ENCODE results near the gene TRIO.

Gene TRIO

DNA sequence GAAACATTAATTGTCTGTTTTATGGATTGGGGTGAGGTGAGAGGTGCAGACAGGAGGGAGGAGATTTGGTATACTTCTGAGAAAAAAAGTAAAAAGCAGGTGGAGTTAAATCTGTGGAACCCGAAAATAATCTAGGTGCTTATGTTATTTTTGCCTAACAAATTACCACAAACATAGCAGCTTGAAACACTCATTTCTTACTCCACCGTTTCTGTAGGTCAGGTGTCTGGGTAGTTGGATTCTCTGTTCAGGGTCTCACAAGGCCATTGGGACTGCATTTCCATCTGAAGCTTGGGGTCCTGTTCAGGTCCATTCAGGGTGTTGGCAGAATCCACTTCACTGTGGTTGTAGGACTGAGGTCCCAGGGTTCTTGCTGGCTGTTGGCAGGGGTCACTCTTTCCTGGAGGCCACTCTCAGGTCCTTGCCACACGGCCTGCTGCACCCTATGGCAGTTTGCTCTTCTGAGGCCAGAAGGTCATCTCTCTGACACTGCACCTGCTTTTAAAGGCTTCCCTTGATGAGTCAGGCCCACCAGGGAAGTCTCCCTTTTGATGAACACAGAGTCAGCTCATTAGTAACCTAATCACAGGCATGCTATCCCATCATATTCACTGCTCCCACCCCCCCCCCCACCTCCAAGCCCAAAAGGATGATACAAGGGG lies 82.2 kb downstream of the TRIO start:
- no peaks in the 10 kb centered on the region for H3K9me3 Mint-ChIP-seq
- H3K4me1 Mint-ChIP-seq (ENCODE audit: low read depth): peaks cover 12% of the 10 kb centered on the region
- no peak overlapping the region for H3K4me3 Mint-ChIP-seq
- H3K27me3 Mint-ChIP-seq (ENCODE audit: low read depth): peaks cover 13% of the 10 kb centered on the region
- H3K27ac Mint-ChIP-seq: no peak overlapping the region
- DNase-seq (ENCODE audit: low spot score): no peak
- no peaks in the 10 kb centered on the region for H3K36me3 Mint-ChIP-seq (ENCODE audit: low read depth)

DNA sequence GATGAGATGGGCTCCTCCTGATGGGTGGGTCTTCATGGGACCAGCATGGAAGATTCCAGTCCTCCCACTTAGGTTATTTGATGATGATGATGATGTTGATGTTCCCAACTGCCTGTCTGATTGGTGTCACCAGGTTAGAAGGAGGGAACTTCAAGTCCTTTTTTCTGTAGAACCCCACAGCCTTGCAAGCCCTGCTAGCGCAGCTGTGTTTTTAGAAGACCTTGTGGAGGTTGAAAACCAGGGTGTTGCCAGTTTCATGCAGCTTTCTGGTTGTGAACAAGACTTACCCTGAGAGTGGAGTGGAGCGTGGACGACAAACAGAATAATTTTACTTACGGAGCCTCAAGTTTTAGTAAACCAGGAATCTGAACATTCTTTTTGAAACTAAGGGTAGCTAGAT lies 83.0 kb downstream of the TRIO start:
- Mint-ChIP-seq H3K27ac (no peak overlapping the region), H3K36me3 (ENCODE audit: low read depth) (no peaks in the 10 kb centered on the region), H3K4me3 (no peak overlapping the region), H3K27me3 (ENCODE audit: low read depth) (peaks cover 13% of the 10 kb centered on the region), H3K4me1 (ENCODE audit: low read depth) (peaks cover 12% of the 10 kb centered on the region), H3K9me3 (no peaks in the 10 kb centered on the region)
- no peak for DNase-seq (ENCODE audit: low spot score)

DNA sequence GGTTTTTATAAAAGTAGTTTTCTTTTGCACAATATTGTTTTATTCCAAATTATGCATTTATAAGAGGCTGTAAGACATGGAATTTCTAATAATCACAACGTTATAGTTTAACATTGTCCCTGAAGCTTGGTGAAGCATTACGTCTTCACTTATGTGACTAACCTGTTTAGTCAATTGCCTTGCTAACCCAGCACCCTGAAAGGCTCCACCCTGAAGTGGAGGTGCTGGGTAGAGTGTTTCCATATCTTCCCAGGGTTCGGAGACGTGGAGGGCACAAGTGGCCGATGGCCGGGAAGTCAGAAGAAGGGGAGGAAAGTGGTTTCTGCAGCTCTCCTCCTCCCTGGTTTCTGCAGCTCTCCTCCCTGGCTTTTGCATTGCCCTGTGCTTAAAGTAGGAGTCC lies 83.4 kb downstream of the TRIO start:
- H3K4me3 Mint-ChIP-seq: no peak overlapping the region
- no peaks in the 10 kb centered on the region for H3K36me3 Mint-ChIP-seq (ENCODE audit: low read depth)
- no peak overlapping the region for H3K27ac Mint-ChIP-seq
- no peaks in the 10 kb centered on the region for H3K9me3 Mint-ChIP-seq
- H3K4me1 Mint-ChIP-seq (ENCODE audit: low read depth): peaks cover 12% of the 10 kb centered on the region
- DNase-seq (ENCODE audit: low spot score): no peak
- peaks cover 12% of the 10 kb centered on the region for H3K27me3 Mint-ChIP-seq (ENCODE audit: low read depth)

DNA sequence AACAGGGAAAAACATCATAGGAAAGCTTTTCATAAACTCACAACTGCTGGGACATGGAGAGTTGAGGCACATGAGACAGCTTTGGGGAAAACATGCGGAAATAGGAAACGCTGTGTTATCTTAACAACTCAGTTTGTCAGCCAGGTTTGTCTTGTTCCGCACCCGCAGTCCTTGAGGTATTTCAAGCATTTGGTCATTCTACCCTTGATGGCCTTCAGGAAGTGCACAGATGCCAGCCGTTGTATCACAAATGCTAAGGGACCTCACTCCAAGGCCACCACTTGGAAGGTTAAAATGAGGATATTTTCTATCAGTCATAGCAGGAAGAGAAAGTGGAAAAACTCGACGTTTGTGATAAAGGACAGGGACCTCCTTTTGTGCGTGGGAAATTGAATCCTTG lies 83.8 kb downstream of the TRIO start:
- peaks cover 12% of the 10 kb centered on the region for H3K27me3 Mint-ChIP-seq (ENCODE audit: low read depth)
- no peaks in the 10 kb centered on the region for H3K9me3 Mint-ChIP-seq
- H3K36me3 Mint-ChIP-seq (ENCODE audit: low read depth): no peaks in the 10 kb centered on the region
- DNase-seq (ENCODE audit: low spot score): no peak
- no peak overlapping the region for H3K27ac Mint-ChIP-seq
- no peak overlapping the region for H3K4me3 Mint-ChIP-seq
- H3K4me1 Mint-ChIP-seq (ENCODE audit: low read depth): peaks cover 10% of the 10 kb centered on the region

DNA sequence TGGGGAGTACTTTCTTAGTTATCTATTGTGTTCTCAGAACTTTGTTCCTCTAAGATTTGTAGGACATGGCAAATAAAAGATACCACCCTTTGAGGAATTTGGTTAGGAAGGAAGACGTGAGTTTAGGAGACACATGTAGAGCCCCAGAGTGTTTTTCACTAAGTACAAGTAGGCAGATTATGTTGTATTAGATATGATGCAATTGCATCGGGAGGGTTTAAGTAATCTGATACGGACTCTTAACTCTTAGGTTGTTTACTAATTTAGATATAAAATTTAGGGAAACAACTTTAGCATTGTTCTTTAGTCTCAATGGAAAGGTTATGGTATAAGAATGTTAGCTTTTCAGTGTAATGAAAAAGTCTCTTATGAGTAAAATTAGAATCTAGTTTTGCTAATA lies 84.4 kb downstream of the TRIO start:
- peaks cover 10% of the 10 kb centered on the region for H3K4me1 Mint-ChIP-seq (ENCODE audit: low read depth)
- H3K9me3 Mint-ChIP-seq: no peaks in the 10 kb centered on the region
- no peak overlapping the region for H3K4me3 Mint-ChIP-seq
- no peak for DNase-seq (ENCODE audit: low spot score)
- no peaks in the 10 kb centered on the region for H3K36me3 Mint-ChIP-seq (ENCODE audit: low read depth)
- no peak overlapping the region for H3K27ac Mint-ChIP-seq
- H3K27me3 Mint-ChIP-seq (ENCODE audit: low read depth): peaks cover 12% of the 10 kb centered on the region

DNA sequence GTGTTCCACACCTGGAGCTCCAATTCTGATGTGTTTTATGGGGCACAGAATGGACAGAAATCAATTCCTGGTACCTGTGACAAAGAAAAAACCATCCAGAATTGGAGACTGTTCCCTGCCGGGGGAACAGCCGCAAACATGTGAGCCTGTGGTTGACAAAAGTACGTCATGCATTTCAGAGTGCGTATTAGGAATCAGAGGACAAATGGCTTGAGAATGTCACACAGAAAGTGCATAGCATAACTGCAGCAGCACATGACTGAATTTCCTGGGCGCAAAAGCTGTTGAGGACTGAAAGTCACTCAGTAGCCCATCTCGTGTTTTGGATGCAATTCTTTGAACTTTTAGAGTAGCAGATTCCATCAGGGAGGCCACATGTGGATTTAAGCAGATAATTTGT lies 85.1 kb downstream of the TRIO start:
- no peaks in the 10 kb centered on the region for H3K36me3 Mint-ChIP-seq (ENCODE audit: low read depth)
- DNase-seq (ENCODE audit: low spot score): no peak

DNA sequence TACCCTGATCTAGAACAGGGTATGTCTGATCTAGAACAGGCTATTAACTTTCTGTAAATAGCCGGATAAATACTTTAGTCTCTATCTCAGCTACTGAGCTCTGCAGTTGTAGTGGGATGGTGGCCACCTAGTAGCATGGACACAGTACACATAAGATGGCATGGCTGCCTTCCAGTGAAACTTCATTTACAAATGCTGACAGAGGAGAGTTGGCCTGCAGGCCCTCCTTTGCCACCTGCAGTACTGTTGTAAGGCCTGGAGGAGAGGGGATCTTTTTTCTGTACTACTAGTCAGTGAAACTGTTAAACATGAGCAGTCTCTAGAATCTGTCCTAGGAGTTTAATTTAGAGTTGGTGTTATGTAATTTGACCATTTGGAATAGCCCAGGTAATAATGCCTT lies 86.0 kb downstream of the TRIO start:
- Mint-ChIP-seq H3K27me3 (ENCODE audit: low read depth) (peaks cover 4% of the 10 kb centered on the region), H3K4me1 (ENCODE audit: low read depth) (no peaks in the 10 kb centered on the region), H3K27ac (no peak overlapping the region), H3K9me3 (no peaks in the 10 kb centered on the region), H3K4me3 (no peak overlapping the region), H3K36me3 (ENCODE audit: low read depth) (no peaks in the 10 kb centered on the region)
- DNase-seq (ENCODE audit: low spot score): no peak

More for the DNA sequence above, 85.1 kb downstream of the TRIO start:
- no peaks in the 10 kb centered on the region for H3K9me3 Mint-ChIP-seq
- H3K27ac Mint-ChIP-seq: no peak overlapping the region
- no peak overlapping the region for H3K4me3 Mint-ChIP-seq
- peaks cover 6% of the 10 kb centered on the region for H3K27me3 Mint-ChIP-seq (ENCODE audit: low read depth)
- H3K4me1 Mint-ChIP-seq (ENCODE audit: low read depth): peaks cover 6% of the 10 kb centered on the region

DNA sequence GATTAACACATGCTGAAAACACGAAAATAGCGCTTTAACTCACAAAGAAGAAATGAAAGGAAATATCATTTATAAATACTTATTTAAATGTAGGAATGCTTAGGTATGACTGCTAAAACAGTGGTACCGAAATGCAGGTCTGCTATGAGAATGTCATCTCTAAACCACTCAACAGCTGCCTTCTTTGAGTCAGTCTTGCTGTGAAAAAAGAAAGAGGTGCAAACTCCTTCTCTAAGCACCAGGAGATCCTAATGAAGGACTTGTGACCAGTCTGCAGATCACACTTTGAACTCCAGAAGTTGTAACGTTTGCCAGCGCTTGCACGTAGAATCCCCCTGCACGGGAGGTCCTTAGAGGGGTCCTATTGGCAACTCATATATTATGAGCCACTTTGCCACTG lies 86.6 kb downstream of the TRIO start:
- H3K27ac Mint-ChIP-seq: no peak overlapping the region
- no peaks in the 10 kb centered on the region for H3K4me1 Mint-ChIP-seq (ENCODE audit: low read depth)
- no peaks in the 10 kb centered on the region for H3K36me3 Mint-ChIP-seq (ENCODE audit: low read depth)
- DNase-seq (ENCODE audit: low spot score): no peak
- no peak overlapping the region for H3K4me3 Mint-ChIP-seq
- H3K27me3 Mint-ChIP-seq (ENCODE audit: low read depth): peaks cover 4% of the 10 kb centered on the region
- H3K9me3 Mint-ChIP-seq: no peaks in the 10 kb centered on the region

DNA sequence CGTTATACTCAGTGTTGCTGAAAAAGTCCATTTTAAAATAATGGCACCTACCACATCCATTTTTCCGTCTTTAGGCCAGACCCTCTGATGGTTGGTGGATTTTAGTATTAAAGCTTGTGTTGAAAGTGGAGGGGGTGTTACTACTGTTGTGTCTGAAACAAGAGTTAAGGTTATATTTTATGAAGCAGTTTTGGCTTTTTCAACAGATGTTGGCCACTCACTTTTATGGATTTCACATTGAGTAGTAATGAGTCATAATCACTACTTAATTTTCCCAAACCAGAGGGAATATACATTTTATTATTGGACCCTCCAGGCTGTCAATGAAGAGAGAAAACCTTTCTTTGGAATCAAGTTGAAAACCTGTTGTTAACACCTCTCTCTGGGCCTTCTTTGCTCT lies 88.0 kb downstream of the TRIO start:
- Mint-ChIP-seq H3K27ac (no peak overlapping the region), H3K4me1 (ENCODE audit: low read depth) (no peaks in the 10 kb centered on the region), H3K36me3 (ENCODE audit: low read depth) (no peaks in the 10 kb centered on the region), H3K27me3 (ENCODE audit: low read depth) (peaks cover 4% of the 10 kb centered on the region), H3K4me3 (no peak overlapping the region), H3K9me3 (no peaks in the 10 kb centered on the region)
- no peak for DNase-seq (ENCODE audit: low spot score)

DNA sequence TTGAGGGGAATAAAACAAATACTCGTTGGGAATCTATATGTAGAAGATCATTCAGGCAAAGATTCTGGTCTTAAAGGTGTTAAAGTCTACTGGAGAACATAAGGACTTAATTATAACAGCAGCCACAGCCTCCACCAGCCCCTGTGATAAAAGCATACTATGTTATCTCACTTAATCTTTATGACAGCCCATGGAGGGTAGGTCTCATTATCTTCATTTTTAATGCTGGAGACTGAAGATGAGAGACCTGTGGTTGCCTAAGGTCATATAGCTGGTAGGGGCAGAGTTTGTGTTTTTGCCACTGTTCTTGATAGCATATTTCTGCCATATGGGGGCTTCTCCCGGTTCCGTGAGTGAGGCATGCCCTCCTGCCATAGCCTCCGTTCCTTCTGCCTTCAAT lies 88.7 kb downstream of the TRIO start:
- no peaks in the 10 kb centered on the region for H3K36me3 Mint-ChIP-seq (ENCODE audit: low read depth)
- no peak overlapping the region for H3K27ac Mint-ChIP-seq
- no peaks in the 10 kb centered on the region for H3K4me1 Mint-ChIP-seq (ENCODE audit: low read depth)
- no peaks in the 10 kb centered on the region for H3K9me3 Mint-ChIP-seq
- no peak for DNase-seq (ENCODE audit: low spot score)
- H3K4me3 Mint-ChIP-seq: no peak overlapping the region
- H3K27me3 Mint-ChIP-seq (ENCODE audit: low read depth): peaks cover 6% of the 10 kb centered on the region

DNA sequence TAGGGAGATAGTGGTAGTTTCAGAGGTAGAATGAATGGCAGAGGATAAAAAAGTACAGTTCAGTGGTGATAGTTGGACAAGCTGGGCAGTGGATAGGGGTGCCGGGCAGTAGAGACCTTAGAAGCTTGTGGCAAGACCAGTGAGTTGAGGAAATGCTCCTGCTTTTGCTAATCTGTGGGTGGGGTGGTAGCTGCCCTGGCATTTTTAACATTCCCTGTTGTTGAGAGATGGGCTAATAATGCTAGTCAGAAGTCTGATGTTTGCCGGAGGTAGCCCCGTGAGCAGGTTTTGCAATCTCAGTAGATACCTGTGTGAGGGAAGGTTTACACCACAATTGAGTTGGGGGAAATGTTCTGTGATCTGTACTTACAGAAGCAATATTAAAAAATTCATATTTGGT lies 91.1 kb downstream of the TRIO start:
- Mint-ChIP-seq H3K4me1 (ENCODE audit: low read depth) (no peaks in the 10 kb centered on the region), H3K27ac (no peak overlapping the region), H3K9me3 (no peaks in the 10 kb centered on the region), H3K27me3 (ENCODE audit: low read depth) (peaks cover 8% of the 10 kb centered on the region), H3K36me3 (ENCODE audit: low read depth) (no peaks in the 10 kb centered on the region), H3K4me3 (no peak overlapping the region)
- DNase-seq (ENCODE audit: low spot score): no peak

DNA sequence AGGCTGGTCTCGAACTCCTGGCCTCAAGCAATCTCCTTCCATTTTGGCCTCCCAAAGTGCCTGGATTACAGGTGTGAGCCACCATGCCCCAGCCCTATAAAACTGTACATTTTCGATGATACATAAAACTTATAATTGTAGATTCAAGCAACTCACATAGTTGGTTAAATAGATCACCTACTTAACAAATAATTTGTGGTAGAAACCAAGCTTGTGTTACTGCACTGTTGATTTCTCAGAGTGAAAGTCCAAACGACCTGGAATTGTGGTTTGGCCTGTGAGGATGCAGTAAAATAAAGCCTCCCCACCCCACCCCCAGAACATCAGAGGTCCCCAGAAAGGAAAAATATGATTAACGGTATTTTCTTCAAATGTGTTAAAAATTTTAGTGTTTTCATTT lies 92.7 kb downstream of the TRIO start:
- no peak overlapping the region for H3K27ac Mint-ChIP-seq
- H3K36me3 Mint-ChIP-seq (ENCODE audit: low read depth): no peaks in the 10 kb centered on the region
- DNase-seq (ENCODE audit: low spot score): no peak
- no peaks in the 10 kb centered on the region for H3K9me3 Mint-ChIP-seq
- H3K4me1 Mint-ChIP-seq (ENCODE audit: low read depth): no peaks in the 10 kb centered on the region
- H3K27me3 Mint-ChIP-seq (ENCODE audit: low read depth): peaks cover 10% of the 10 kb centered on the region
- no peak overlapping the region for H3K4me3 Mint-ChIP-seq

DNA sequence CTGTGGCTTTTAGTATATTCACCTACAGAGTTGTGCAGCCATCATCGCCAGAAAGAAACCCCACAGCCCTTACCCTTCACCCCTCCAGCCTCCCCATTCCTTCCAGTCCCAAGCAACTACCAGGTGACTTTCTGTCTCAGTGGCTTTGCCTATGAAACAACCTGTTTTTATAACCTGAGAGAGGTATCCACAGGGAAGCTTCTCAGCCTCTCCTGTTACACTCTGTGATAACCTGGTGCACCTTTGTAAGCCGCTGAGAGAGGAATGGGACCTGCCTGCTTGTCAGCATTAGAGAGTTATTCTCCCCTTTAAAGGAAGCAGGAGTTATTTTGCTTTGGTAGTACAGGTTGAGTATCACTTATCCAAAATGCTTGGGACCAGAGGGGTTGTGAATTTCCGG lies 93.6 kb downstream of the TRIO start:
- Mint-ChIP-seq H3K27me3 (ENCODE audit: low read depth) (peaks cover 10% of the 10 kb centered on the region), H3K27ac (no peak overlapping the region), H3K4me3 (no peak overlapping the region), H3K9me3 (no peaks in the 10 kb centered on the region), H3K4me1 (ENCODE audit: low read depth) (no peaks in the 10 kb centered on the region), H3K36me3 (ENCODE audit: low read depth) (no peaks in the 10 kb centered on the region)
- no peak for DNase-seq (ENCODE audit: low spot score)

DNA sequence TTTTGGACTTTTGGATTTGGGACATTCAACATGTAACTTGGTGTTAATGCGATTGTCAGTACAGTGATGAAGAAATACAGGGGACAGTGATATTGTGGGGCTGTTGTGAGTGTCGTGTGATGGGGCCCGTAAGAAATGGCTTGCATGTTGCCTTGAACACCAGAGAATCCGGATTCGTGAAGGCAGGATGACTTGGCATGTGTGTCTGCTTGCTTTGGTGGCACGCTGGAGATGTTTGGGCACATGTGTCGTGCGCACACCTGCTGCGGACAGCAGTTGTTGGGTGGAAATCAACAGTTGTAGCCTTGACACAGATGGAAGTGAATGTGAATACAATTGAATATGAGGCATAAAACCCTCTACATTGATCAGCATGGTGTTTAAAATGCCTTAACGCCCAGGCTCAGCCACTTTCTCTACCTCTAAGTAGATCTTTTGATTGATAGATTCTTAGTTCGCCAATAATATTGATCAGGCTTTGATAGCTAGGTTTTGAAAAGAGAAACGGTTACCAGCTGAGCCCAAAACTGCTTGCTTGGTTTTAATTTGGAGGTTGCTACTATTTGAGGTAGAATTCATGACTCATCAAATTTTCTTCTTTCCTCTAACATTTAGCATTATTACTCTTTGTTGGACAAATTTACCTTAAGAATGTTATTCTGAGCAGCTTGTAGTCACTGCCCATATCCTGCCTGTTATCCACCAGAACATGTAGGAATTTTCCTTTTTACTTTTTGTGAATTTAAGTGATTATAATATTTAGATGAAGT lies 94.4 kb downstream of the TRIO start:
- no peak overlapping the region for H3K4me3 Mint-ChIP-seq
- H3K27ac Mint-ChIP-seq: no peak overlapping the region
- peaks cover 11% of the 10 kb centered on the region for H3K27me3 Mint-ChIP-seq (ENCODE audit: low read depth)
- H3K9me3 Mint-ChIP-seq: no peaks in the 10 kb centered on the region
- H3K36me3 Mint-ChIP-seq (ENCODE audit: low read depth): no peaks in the 10 kb centered on the region
- H3K4me1 Mint-ChIP-seq (ENCODE audit: low read depth): no peaks in the 10 kb centered on the region
- DNase-seq (ENCODE audit: low spot score): no peak

DNA sequence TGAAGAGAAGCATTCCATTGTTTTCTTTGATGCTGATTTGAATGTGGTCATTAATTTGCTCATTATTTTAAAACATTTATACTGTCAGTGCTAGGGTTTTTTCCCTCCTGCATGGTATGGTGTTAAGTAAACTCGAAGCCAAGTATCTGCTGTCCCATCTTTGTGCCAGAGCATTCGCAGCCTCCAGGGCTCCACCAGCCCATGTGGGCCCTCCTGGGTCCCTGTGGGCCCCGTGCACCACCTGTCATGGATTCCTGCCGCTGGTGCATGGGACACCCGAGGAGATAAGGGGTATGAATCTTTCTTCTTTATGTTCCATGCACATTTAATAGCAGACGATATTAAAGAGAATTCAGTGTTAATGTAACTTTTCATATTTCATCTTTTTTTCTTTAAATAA lies 95.1 kb downstream of the TRIO start:
- no peak for DNase-seq (ENCODE audit: low spot score)
- Mint-ChIP-seq H3K27me3 (ENCODE audit: low read depth) (peaks cover 11% of the 10 kb centered on the region), H3K27ac (no peak overlapping the region), H3K4me3 (no peak overlapping the region), H3K36me3 (ENCODE audit: low read depth) (no peaks in the 10 kb centered on the region), H3K9me3 (no peaks in the 10 kb centered on the region), H3K4me1 (ENCODE audit: low read depth) (no peaks in the 10 kb centered on the region)

All from T-helper 2 cell treated with Interferon-gamma antibody and Interleukin-4, amounts not matched to agents 5 μg/mL and 100 μg/mL, for 36 hours (primary cell).